Stomach (tissue), 4 donors: ENCODE results near the gene CDC34.

Experiments used
- EP300 ChIP-seq: sonication (generic); formaldehyde crosslinking; IDR thresholded peaks from one replicate; pipeline ENCODE4 v1.6.1; 2017; ENCODE audit warnings: antibody characterized with exemption
- POLR2A ChIP-seq, 4 donors: fragments of 450-650 bp; IDR thresholded peaks; one replicate each; pipeline ENCODE4 v1.6.1; 2016; ENCODE audit warnings: antibody characterized with exemption in 4 of 4, control low read depth in 2 of 4, mild to moderate bottlenecking in 1 of 4, moderate library complexity in 1 of 4
- POLR2AphosphoS5 ChIP-seq, 3 donors: sonication (generic); formaldehyde crosslinking; IDR thresholded peaks; one replicate each; pipeline ENCODE4 v1.6.1; 2016; ENCODE audit warnings: antibody characterized with exemption in 3 of 3
- TF ChIP-seq, protein P1 (sequence below), 7 experiments: fragments of 450-650 bp in 4 of 7; fragments of 200-600 bp in 3 of 7; sonication (generic) in 3 of 7; IDR thresholded peaks; one replicate each; pipeline ENCODE4 v1.5.1; 2016 to 2019; ENCODE audit warnings: antibody characterized with exemption in 7 of 7, control low read depth in 2 of 7, mild to moderate bottlenecking in 1 of 7

- TF ChIP-seq, protein P1, sequence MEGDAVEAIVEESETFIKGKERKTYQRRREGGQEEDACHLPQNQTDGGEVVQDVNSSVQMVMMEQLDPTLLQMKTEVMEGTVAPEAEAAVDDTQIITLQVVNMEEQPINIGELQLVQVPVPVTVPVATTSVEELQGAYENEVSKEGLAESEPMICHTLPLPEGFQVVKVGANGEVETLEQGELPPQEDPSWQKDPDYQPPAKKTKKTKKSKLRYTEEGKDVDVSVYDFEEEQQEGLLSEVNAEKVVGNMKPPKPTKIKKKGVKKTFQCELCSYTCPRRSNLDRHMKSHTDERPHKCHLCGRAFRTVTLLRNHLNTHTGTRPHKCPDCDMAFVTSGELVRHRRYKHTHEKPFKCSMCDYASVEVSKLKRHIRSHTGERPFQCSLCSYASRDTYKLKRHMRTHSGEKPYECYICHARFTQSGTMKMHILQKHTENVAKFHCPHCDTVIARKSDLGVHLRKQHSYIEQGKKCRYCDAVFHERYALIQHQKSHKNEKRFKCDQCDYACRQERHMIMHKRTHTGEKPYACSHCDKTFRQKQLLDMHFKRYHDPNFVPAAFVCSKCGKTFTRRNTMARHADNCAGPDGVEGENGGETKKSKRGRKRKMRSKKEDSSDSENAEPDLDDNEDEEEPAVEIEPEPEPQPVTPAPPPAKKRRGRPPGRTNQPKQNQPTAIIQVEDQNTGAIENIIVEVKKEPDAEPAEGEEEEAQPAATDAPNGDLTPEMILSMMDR (IDR thresholded peaks at IDR 0.05), result no peak
- TF ChIP-seq POLR2A (IDR thresholded peaks at IDR 0.05), result no peak
- TF ChIP-seq EP300, result no peak
- TF ChIP-seq POLR2AphosphoS5 (IDR thresholded peaks at IDR 0.05), result no peak
Observed at GRCh38 chr19:482186-483041, 49.1 kb upstream of the CDC34 start.
